ENCODE results near the gene C20orf144.

C20orf144 gene

DNA sequence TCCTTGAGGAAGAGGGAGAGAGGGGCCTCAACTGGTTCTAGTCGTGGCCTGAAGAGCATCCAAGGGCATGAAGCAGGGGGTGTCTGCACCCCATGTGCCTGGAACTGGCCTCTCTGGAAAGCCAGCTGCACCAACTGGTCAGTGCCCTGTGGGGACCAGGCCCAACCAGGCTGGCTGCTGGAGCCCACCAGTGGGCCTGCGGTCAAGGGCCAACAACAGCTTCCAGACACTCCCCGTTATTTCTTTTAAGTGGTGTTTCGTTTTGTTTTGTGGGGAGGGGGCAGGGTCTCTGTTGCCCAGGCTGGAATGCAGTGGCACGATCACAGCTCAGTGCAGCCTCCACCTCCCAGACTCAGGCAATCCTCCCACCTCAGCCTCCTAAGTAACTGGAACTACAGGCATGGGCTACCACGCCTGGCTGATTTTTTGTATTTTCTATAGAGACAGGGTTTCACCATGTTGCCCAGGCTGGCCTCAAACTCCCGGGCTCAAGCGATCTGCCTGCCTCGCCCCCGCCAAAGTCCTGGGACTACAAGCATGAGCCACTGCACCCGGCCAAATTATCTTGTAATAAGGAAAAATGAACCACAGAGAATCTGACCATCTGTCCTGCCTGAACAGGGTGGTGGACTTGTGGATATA is 11.9 kb upstream of the C20orf144 start:
- DNase-seq, result no peak

DNA sequence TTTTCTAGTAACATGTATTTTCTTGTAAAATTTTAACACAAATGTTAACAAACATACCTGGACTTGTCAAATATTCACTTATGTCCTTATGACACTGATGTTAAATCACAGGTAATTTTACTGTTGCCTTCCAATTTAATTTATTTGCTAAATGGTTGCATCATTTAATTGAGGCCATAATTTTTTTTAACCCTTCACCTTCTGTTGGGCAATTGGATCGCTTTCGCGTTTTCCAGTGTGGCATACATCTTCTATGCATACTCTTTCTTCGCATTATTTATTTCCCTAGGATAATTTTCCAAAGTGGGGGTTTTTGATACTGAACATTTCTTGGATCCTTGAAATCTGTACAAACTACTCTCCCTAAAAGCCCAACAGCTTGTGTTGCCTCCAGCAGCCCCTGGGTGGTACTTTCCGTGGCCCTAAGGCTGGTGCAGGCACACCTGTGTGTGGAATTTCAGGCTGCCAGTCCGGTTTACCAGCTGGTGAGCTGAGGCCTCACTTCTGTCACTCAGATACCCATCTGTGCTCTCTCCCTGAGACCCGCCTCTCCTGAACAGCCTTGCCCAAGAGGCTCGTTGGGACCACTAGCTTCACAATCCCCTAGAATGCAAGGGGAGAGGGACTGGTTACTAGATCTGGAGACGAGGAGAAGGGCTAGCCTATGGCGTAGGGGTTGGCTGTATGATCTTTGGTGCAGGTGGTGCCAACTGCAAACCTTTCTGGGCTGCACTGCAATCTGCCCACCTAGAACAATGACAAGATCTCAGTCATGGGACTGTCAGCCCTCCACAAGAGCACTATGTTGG is 11.2 kb upstream of the C20orf144 start:
- no peak for DNase-seq

DNA sequence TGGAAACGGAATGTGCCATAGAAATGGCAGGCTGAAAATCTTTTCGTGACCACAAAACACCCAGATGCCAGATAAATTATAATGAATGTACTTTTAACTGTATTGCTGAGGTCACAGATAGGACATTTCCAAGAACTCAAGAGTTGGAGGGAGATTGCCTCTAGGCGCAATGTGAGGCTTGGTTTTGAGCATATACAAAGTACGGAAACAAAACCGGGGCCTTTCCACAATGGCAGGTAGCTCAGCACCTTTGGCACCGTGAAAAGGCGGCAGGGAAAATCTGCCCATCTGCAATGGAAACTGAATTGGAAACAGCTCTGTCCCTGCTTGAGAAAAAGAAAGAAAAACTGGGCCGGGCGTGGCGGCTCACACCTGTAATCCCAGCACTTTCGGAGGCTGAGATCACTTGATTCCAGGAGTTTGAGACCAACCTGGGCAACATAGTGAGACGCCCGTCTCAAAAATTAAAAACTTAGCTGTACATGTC is 10.5 kb upstream of the C20orf144 start:
- DNase-seq, result no peak

DNA sequence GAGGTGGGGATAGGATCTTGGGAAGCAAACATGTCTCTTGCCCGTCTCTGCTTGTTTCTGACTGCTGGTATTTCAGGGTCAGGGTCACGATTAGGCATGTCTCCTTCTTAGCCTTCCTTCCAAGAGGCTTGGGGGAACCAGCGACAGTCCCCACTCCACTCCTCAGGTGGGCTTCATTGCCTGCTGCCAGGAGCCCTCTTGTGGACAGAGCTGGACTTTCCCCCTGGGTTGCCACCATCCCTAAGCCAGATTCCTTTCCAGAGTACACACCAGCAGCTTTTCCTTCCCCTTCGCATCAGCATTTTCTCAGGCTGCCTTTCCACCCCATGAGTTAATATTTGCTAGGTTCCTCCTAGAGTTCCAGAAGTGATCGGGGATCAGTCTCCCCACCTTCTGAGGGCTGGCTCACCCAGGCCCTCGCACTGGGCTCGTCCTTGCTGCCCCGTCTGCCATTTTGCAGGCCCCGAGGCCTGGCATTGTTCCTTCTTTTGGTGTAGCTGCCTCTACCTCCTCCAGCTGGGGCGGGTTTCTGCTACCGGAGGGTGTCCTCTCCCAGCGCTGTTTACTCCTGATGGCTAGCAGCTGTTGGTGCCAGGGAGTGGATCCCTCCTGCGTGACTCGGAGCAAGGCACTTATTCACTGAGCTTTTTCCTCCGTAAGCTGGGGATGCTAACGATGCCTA is 8.8 kb upstream of the C20orf144 start:
- no peak for DNase-seq

DNA sequence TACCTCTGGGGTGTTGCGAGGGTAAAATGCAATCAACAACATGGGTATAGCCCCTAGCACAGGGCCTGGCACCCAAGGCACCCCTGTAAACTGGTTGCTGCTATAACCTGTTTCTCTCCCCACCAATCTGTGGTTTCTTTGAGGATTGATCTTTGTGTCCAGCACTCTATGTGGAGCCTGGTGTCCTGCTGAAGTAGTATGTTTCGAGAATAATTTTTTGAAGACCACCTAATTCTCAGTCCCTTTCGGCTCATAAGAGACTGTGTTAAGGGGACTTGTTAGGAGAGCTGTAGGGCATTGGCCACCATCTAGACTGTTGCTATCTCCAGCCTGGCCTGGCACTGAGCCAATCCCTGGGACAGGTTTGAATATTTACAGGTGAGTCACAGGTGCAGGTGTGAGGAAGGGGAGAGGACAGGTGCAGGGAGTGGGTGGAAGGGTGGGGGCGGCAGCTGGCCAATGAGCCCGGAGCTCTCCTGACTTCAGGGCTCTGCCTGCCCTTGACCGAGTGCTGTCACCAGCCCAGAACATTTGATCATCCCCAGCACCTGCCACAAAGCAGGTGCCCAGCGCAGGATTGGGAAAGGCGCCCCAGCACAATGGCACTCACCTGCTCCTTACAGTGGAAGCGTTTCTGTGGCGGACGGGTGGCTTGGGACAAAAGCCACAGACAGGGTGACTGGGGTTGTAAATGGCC is 8.1 kb upstream of the C20orf144 start:
- no peak for DNase-seq

DNA sequence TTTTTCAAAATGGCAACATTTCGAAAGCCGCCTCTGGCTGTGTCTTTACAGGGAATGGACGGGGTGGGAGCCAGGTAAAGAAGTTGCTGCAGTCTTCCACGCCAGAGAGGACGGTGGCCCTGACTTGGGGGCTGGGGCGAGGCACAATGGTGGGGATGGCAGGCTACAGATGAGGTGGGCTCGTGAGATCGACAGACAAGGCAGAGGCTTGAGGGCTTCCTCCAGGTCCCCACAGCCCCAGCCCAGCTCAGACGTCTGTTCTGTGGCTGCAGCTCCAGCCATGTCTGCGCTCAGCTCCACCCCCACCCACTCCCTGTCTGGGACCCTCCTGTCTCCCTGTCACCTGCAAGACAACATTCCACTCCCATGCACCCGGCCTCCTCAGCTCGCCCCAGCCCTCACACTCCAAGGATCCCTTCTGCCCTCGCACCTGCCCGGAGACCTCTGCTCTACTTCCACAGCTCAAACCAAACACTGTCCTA is 7.4 kb upstream of the C20orf144 start:
- no peak for DNase-seq

DNA sequence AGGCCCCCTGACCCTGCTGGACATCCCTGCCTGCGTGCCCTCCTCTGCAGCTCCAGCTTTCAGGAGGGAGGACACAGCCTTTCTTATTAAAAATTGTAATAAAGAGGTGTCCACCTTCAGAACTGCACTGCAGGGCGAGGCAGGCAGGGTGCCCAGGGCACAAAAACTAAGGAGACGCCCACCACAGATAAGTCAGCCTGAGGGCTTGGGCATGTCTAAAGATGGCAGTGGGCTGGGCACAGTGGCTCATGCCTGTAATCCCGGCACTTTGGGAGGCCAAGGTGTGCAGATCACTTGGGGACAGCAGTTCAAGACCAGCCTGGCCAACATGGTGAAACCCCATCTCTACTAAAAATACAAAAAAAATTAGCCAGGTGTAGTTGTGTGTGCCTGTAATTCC is 7.0 kb upstream of the C20orf144 start:
- DNase-seq, result no peak

DNA sequence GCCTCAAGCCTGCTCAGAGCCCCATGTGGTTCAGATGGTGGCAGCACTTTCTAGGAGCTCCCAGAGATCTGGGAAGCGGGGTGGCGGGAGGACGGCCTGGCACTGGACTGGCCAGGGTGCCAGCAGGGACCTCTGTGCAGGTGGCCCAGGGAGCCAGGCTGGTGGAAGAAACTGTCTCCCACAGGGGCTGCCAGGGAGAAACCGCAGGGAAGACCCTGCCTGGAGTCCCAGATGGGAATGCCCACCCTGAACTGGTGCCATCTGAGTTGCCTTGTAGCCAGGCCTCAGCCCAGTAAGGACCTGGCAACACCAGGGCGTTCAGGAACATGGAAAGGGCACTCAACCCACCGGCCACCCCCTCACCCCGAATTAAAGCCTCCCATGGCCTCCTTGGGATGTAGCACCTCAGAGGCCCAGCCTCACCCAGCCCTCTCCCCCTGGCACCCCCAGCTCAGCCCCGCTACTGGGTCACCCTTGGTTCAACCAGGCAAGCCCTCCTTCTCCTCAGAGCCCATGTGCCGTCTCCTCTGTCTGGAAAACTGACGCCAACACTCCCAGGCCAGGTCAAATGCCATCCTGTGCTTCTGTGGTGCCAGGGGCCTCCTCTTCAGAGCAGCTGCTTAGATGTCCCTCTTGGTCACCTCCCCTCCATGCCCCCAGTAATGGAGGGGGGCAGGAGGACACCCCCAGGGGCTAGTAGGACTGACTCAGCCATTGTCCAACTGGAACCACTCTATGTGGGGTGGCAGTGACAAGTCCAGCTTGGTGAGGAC is 5.9 kb upstream of the C20orf144 start:
- DNase-seq, result no peak

DNA sequence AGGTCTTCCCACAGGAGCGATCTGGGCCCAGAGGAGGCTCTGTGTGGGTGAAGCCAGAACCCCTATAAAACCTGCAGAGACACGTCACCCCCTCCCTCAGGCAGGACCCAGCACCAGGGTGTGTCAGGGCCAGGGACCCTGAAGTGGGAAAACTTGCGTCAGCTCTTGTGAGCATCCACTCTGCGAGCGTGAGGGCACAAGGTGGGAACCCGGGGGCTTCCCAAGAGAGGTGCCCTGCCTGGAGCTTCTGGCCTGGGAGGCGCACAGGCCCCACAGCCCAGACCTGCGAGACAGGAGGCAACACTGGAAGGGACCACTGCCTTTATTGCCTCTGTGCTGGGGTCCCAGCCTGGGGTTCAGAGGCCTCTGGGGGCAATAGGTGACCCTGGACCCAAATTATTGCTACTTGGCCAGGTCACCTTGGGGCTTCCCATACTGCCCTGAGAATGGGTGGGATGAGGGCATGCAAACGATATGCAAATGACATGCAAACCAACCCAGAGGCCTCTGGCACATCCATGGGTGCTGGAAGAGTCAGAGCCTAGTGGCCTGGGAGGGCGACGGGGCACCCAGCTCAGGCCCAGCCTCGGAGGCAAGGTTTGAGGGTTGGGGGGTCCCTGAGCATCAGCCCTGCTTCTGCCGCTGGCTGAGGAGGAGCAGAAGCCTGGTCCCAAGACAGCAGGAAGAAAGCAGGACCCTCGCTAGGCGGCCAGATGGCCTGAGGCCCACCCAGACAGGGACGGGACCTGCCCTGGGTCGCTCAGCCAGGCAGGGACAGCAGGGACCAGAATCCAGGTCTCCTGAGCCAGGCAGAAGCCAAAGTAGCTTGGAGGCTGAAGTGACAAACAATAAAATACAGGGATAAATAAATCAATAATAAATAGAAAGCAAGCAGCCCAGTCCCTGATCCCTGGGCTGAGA is 5.1 kb upstream of the C20orf144 start:
- no peak for DNase-seq

DNA sequence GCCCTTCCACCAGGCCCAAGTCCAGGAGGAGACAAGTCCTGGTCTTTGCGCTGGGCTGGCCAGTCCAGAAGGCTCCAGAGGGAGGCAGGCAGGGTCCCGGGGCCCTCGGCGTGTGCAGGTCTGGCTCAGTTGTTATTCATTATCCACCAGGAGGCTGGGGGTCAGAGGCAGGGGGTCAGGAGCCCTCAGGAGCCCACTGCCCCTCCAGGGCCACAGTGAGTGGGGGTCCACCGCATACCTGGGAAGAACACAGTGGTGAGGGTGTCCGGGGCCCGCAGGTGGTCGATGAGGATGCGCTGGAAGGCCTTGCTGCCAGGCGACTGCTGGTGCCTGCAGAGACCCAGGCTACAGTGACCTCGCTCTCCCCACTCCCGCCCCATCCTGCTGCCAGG is 4.4 kb upstream of the C20orf144 start:
- DNase-seq, result no peak

DNA sequence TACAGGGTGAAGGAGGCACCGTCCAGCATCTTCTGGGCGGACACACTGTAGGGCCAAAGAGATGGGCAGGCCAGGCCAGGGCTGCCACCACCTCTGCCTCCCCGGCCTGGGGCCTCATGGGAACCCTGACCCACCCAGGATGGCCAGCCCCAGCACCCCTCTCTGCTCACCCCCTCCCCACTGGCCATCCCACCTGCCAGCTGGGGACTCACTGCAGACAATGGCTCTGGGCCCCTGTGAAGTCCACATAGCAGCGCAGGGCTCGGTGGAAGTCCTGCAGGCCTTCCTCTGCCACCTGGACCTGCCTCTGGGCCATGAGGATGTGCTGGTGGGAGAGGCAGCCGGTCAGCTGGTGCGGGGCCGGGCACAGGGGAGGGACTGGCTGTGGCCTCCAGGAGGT is 3.6 kb upstream of the C20orf144 start:
- DNase-seq, result no peak

DNA sequence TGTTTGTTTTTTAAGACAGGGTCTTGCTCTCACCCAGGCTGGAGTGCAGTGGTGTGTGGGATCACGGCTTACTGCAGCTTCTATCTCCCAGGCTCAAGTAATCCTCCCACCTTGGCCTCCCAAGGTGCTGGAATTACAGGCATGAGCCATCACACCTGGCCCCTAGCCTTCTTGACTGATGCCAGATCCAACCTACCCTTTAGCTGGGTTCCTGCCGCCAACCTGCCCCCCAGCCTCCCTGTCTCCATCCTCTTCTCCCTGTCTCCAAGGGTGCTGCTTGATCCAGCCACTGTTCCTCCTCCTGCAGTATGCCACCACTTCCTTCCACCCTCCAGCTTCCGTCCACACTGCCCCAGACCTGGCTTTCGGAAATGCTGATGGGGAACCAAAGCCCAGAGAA is 3.2 kb upstream of the C20orf144 start:
- no peak for DNase-seq

DNA sequence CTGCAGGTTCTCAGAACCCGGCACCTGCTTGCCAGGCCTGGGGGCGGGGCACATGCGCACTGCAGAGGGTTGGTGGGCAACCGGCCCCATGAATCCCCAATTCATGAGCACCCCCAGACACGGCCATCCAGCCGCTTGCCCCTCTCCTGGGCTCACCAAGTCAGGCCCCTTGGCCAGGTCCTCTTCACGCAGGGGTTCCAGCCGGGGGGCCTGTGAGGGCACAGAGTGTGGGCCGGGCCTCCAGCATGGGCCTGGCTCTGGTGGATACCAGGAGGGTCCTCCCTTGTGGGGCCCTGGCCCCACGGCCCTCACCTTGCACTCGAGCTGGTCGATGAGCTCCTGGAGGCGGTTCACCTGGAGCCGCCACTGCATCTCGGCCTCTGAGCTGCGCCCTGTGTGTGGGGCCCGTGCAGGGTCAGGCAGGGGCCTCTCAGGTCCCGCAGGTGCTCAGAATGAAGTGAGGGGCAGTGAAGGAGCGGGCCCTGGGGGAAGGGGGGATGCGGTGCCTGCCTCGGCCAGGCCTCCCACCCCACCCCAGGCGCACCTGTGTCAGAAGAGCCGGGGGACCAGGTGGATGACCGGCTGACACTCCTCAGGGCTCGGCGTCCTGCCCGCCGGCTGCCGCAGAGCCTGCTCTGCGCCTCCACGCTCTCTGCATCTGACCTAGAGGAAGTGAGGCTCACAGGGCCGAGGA is 2.6 kb upstream of the C20orf144 start:
- no peak for DNase-seq

DNA sequence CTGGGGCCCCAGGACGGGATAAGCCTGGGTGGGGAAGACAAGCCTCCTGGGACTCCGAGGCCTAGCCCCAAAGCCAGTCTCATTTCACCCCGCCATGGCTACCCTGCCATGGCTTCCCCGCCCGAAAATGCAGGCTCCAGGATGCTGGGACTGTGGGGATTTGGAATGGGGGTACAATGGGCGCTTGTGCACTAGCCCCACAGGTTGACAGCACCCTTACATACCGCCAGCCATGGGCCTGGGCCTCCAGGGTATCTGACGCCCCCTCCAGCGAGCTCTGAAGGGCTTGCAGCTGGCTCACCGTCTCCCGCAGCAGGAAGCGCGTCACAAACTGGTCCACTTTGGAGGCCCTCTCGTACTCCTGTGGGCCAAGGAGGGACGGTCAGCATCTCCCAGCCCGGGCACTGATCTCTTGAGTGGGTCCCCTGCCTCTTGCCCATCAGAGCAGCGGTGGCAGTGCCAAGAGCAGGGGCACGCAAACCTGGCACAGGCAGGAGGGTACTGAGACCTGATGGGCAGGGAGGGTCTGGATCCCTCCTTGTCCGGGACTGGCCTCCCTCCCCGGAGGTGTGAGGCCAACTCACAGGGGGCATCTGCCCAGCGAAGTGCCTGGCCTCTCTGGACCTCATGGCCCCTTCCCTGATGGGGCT is 2.0 kb upstream of the C20orf144 start:
- no peak for DNase-seq

DNA sequence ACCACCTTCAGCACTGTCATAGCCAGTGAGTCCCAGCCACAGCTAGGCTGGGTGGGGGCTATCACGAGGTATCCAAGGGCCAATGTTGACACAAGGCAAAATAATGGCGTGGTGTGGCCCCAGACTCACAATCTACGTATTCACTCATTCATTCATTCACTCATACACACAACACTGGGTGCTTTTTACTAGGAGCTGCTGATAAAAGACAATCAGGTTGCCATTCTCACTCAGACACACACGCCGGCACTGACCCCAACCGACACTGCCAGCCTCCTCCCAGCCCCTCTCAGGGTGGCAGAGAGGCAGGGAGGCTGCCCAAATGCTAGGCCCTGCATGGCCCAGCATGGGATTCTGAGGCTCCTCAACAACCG is 1.5 kb upstream of the C20orf144 start:
- no peak for DNase-seq

DNA sequence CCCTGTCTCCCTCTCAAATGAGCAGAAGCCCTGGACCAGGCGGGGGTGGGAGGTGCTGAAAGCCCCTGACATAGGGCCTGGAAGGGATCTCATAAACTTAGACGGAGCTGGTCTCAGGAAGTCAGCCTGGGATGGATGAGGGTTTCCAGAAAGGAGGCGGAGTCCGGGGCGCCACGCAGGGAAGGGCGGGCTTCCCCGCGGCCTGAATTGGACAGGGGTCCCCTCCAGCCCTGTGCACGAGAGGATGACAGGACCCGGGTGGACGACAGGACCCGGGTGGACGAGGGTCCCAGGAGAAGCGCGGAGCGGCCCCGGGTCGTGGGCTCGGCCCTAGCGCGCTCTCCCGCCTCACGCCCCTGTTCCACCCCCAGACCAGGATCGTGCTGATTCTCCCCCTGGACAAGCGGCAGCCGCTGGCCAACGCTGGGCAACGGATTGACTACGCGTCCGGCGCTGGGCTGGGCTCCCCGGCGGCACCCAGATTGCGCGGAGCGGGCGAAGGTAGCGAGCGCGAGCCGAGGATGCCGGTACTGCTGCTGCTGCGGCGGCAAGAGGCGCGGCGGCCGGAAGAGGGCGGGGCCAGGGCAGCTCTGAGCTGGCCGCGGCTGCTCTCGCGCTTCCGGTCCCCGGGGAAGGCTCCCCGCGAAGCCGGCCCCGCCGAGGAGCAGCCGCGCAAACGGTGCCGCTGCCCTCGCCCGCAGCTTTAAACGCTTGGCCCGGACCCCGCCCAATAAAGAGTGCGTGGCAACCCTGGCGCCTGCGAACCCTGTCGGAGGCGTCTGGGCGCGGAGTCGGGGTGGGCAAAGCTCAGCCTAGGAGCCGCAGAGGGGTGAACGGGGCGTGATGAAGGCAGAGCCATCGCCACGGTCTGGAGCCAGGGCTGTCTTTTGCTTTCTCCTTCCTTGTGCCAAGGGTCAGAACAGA is 1.3 kb downstream of the C20orf144 start:
- DNase-seq, result peak; percentile 47

DNA sequence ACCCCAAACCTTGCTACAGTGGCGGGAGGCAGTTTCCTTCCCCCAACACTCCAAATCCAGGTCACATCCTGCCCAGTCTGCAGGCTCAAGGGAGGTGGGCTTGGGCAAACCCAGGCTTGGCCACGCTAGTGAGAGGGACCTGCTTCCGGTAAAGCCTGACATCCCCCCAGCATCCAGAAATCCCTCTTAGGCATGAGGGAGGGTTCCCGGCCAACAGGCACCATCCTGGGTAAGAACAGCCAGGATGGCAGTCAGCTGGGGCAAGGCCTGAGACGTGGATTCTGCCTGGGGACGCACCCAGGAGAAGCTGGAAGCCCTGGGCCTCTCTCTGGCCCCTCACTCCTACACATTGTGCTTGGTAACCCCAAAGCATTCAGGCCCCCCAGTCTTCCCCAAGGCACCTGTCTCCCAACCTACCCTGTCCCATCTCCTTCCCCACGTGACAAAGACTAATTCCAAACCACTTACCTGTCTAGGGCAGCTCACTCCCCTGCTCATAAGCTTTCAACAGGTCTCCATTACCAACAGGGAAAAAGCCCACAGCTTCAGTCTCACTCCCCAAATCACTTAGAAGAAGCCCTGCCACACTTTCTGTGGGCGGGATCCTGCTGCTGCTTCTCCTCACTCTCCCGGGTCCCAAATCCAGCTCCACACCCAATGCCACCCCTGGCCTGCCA is 2.1 kb downstream of the C20orf144 start:
- no peak for DNase-seq

DNA sequence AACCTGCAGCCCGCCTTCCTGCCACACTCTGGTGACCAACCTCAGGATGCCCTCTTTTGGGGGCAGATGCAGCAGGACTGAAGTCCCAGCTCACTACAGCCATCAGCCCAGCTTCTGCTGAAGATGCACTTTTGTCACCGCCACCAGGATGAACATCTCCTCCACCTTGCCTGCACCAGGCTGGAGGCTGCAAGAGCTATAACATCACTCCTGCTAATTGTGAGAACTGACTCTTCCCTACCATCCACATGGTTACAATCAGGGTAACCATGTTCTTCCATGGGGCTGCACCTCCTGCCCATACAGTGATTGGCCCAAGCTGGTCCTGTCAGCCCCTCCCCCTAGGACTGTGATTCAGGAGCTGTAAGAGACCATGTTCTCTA is 2.6 kb downstream of the C20orf144 start:
- no peak for DNase-seq
